ENCODE measurements around the gene SLC16A14.

The SLC16A14 gene

DNA sequence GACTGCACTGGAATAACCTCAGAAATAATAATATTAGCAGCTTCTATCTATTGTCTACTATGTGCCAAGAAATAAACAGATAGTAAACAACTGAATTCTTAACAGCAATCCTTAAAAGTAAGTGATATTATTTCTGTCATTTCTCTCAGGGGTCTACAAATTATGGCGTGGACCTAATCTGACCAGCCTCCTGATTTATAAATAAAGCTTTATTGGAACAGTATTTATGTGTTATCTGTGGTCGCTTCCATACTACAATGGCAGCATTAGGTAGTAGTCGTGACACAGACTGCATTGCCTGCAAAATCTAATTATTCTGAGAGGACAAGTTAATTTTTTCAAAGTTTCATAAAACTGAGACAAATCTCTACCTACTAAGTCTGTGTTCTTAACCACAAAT lies 49.0 kb downstream of the SLC16A14 start:
- no peak for DNase-seq

DNA sequence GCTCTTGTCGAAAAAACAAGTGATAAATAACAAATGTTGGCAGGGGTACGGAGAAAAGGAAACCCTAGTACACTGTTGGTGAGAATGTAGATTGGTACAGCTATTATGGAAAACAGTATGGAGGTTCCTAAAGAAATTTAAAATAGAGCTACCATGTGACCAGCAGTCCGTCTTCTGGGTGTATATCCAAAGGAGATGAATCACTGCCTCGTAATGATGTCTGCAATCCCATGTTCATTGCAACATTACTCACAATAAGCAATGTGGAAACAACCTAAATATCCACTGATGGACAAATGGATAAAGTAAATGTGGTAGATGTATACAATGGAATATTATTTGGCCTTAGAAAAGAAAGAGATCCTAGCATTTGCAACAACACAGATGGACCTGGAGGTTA lies 50.6 kb downstream of the SLC16A14 start:
- DNase-seq, result no peak

DNA sequence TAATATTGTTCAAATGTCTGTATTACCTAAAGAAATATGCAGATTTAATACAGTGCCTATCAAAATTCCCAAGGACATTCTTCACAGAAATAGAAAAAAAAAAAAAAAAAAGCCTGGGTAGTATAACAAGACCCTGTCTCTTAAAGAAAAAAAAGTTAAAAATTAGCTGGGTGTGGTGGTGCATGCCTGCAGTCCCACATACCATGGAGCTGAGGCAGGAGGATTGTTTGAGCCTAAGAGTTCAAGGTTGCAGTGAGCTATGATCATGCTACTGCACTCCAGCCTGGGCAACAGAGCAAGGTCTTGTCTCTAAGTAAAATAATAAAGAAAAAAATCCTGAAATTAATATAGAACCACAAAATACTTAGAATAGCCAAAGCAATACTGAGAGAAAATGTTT lies 51.9 kb downstream of the SLC16A14 start:
- DNase-seq, result no peak

DNA sequence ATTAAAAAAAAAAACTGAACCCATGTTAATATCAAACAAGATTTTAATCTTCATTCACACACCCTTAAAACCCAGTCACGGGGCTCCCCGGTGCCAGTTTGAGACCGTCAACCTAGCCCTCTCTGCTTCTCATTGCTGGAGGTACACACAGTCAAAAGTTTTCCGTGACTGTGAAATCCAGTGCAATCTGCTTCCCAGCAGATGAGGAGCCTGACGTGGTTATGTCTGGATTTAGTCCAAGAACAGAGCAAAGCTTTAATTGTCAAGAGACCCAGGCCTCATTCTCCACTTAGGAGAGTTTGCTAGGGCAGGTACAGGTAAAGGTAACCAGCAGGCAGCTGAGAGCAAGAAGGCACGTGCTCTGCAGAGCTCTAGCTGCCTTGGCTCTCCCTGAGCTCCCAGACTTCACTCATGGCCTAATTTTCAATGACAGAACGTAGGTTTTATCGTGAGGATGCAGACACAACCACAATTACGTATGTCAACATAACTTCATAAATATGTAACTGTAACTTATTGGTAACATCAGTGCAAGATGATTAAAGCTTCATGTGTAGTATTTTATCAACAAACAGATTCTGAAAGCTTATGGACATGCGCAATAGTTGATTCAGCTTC lies 56.3 kb downstream of the SLC16A14 start:
- DNase-seq, result no peak

DNA sequence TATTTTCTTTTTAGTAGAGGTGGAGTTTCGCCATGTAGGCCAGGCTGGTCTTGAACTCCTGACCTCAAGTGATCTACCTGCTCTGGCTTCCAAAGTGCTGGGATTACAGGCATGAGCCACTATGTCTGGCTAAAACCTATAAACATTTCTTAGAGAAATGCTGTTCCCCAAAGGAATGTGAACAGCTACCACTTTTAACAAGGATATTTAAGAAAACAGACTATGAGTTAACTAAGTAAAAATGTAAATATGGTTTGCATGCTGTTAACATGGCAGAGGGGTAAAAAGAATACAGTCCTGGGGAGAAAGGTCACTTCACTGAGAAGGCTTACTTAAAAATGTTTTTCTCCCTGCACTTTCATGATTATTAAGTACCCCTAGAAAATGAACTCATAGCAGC lies 57.1 kb downstream of the SLC16A14 start:
- DNase-seq, result no peak

DNA sequence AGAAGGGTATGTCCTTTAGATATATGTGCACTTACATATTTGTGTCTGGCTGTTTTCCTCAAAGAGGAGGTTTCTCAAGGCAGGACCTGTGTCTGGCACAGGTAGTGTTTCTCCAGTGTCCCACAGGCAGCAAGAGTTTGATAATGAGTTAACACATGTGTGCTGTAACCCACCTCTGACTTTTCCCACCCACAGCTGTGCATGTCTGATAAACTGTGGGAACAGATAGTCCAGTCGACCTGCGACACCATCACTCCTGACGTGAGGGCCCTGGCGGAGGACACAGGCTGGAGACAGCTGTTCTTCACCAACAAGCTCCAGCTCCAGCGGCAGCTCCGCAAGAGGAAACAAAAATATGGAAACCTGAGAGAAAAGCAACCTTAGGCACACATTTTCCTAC lies 58.2 kb downstream of the SLC16A14 start:
- no peak for DNase-seq

DNA sequence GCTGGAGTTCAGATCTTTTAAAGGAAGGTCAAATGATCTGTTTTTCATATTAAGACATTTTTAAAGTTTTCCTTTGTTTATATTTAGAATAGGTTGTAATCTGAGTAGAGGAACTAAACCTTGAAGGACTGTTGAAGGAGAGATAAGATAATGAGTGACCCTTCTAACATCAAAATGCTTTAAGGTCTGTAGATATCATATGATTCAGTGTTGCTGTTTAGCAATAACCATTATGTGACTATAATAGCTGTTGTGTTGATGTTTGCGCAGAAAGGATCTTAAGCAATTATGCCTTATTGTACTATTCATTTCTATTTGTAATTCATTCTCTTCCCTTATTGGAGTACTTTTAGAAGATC lies 60.0 kb downstream of the SLC16A14 start:
- DNase-seq, result no peak

DNA sequence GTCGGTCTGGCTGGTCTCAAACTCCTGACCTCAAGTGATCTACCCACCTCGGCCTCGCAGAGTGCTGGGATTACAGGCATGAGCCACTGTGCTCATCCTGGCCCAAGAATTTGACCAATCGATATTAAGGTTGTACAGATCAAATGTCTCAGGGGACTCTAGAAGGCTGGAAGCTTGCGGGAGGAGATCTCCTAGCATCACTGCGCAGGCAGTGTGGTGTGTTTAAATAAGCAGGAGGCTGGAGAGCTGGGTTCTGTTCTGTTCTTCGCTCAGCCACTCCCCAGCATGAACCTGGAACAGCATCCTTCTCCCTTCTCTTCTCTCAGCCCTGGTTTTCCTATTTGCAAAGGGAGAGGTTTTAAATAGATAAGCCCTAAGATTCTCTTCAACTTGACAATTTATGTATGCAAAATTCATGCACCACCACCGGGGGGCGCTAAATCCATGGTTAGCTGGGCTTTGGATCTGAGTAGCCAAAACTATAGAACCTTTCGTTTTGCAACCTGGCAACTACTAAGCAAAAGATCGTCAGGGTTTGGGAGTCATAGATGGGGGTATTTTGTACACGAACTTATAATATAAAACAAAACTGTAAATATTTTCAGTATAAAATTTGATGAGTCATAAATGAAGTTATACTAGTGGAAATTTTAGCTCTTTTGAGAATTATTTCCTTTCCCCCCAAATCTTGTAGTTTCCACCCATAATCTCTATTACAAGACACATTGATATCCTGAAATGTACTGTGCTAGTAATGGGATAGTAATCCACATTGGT lies 60.6 kb downstream of the SLC16A14 start:
- DNase-seq, result peak; percentile 52

DNA sequence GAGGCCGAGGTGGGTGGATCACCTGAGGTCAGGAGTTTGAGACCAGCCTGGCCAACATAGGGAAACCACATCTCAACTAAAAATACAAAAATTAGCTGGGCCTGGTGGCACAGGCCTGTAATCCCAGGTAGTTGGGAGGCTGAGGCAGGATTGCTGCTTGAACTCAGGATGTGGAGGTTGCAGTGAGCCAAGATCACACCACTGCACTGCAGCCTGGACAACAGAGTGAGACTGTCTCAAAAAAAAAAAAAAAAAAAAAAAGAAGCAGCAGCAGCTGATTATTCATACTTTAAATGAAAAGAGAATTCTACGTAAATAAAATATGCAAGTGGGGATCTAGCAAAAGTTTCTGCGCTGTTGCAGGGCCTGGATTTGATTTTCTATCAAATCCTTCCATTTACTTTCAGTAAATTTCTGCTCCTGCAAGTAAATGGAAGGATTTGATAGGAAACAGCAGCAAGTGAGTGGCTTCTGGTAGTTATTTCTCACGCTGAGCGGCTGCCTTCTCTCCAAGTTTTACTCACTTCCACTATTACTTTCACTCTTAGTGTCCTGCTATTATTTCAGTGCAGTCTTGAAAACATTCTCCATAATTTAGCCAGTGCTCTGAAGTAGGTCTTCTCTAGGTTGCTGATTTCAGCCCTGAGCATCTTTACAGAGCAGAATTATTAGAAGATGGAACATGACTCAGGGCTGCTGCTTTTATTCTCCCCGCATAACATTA lies 68.4 kb downstream of the SLC16A14 start:
- peak; percentile 61 for DNase-seq

DNA sequence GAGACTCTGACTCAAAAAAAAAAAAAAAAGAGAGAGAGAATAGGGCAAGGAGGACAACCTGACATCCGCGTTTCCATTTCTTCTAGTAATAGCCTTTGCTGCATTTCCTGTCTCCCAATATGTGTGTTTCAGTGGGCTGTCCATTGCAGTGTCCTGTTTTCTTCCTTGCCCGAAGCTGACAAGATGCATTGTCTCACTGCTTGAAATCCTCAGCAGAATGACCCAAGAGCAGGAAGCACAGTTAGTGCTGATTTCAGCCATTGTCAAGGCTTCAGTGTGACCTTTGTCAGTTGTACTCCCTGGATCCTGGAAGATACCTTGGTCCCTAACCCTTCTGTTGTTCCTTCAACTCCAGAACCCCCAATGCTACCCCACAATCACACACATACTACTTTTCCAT lies 71.2 kb downstream of the SLC16A14 start:
- DNase-seq, result no peak

DNA sequence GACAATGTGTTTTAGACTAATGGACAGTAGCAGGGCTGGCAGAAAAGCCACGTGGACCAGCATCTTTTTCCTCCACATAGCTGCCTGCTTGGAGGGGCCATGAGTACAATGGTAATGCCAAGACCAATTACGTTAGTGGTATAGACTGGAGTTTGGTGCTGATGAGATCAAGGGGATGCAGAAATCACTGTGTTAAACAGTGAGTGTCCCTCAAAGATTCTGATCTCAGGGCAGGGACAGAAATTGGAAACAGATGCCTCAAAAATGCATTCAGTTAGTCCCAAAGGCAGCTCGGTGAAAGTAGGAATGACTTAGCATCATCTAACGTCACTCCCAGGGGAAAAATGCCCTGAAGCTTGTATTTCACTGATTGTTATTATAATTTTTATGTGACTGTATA lies 72.4 kb downstream of the SLC16A14 start:
- no peak for DNase-seq

DNA sequence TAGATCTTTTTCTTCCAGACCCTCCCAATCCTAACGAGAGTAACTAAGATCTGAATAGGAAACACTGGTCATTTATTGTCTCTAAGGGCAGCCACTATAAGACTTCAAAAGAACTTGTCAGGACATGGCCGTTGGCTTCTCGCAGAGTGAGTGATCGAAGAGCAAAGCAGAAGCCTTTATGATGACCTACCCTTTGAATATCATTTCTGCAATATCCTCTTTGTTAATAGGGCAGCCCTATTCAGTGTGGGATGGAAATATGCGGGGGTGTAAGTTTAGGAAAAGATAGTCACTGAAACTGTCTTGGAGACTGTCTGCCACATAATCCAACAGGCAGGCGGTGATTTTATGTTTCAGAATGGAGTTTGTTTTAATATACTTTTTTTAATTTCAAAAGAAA lies 75.5 kb downstream of the SLC16A14 start:
- no peak for DNase-seq

All from MV-4-11 (cell line).